GM18873 (cell line): ENCODE measurements around the gene DNPH1.

Source experiments
- ATAC-seq: cut with Tn5 transposase; IDR thresholded peaks from one replicate; pipeline ENCODE4 v1.9.1; 2021; ENCODE audit warnings: mild to moderate bottlenecking, moderate library complexity, moderate number of reproducible peaks; ENCODE audit not compliant: unreplicated experiment, low FRiP score

The DNPH1 gene

GRCh38 chr6:43247114-43247999 lies 18.1 kb upstream of the DNPH1 start:
- ATAC-seq = peak; percentile 72

GRCh38 chr6:43246301-43247113 lies 17.2 kb upstream of the DNPH1 start:
- ATAC-seq = peak; percentile 30

DNA sequence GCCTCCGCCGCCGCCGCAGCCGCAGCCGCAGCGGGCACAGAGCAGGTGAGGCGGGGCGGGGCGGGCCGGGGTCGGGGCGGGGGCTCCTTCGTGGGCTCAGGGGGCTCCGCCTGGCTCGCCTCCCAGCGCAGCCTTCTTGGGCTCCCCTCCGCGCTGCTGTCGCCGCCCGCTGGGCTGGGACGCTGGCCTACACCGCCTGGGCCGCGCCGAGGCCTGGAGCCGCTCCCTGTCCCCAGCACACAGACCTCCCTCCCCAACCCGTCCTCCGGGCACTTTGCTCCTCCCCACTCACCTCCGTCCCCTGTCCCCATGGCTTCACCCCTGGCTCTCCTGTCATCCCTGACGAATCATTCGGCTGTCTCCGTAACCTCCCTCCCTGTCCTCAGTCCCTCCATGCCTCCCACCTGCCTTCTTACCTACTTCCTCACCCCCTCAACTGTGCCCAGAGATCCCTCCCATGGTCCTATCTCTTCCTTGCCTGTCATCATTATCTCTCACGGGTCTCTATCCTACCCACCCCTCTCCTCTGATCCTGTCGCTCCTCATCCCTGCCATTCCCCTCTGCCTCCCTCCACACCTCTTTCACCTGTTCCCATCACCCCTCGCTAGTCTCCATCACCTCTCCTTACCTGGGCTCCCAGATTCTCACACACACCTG lies 14.5 kb upstream of the DNPH1 start:
- ATAC-seq = no peak

DNA sequence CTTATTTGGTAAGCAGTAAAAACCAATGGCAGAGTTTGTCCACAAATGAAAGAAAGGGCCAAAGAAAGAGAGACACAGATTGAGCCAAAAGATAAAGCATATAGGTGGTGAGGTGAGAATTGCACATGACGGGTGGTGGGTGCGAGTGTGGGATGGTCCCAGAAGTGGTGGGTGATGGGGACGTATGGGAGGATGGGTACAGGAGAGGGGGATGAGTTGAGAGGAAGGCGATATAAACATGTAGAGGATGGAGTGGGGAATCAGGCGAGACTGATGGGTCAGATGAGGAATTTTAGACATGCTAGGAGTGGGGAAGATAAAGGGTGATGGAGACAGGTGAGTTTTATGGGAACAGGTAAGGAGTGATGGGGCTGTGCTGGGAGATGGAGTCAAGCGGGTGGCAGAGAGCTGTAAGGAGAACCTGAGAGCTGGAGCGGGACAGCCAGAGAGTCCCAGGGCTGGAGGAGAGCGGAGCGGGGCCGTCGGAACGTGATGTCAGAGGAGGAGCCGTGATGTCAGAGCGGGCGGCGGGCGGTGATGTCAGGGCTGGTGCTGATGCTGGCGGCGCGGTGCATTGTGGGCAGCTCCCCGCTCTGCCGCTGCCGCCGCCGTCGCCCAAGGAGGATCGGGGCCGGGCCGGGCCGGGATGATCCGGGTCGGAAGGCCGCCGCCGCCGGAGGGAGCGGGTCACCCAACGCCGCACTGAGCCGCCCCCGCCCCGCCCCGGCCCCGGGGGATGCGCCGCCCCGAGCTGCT lies 13.8 kb upstream of the DNPH1 start, which contains the start of gene TTBK1:
Gene TTBK1, plus strand, starts transcription at position 574 of the 756 bp plus-strand sequence. CDS start 3,180 bp downstream, outside the sequence.
- no peak for ATAC-seq

DNA sequence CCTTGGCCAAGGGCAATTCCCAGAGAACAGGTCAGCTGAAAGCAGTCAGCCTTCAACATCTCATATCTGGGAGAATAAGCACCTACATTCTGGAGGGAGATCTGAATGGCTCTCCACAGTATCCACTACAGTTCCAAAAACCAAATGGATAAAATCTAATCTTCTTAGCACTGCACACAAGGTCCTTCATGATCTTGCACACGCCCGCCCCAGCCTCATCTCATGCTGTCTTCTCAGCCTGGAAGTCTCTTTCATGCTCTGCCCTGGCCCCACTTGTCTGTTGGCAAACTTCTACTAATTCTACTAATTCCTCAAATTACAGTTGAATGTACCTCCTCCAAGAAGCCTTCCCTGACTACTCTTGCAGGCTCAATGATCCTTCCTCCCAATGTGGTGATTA lies 12.2 kb upstream of the DNPH1 start:
- ATAC-seq = no peak

- ATAC-seq = no peak
Observed at GRCh38 chr6:43240950-43241349, 11.7 kb upstream of the DNPH1 start.

GRCh38 chr6:43239054-43239453 lies 9.8 kb upstream of the DNPH1 start:
- no peak for ATAC-seq

DNA sequence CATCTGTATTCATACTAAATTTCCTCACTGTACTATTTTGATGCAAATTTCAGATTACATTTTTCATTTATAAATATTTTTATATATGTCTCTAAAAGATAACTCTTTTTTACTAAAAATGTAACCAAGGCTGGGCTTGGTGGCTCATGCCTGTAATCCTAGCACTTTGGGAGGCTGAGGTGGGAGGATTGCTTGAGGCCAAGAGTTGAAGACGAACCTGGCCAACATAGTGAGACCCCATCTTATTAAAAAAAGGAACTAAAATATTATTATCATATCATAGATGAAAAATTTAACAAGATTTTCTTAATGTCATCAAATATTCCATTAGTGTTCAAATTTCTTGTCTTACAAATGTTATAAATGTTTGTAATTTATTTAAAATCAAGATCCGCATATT lies 6.6 kb upstream of the DNPH1 start:
- no peak for ATAC-seq

GRCh38 chr6:43231735-43232450 lies 2.6 kb upstream of the DNPH1 start:
- no peak for ATAC-seq

DNA sequence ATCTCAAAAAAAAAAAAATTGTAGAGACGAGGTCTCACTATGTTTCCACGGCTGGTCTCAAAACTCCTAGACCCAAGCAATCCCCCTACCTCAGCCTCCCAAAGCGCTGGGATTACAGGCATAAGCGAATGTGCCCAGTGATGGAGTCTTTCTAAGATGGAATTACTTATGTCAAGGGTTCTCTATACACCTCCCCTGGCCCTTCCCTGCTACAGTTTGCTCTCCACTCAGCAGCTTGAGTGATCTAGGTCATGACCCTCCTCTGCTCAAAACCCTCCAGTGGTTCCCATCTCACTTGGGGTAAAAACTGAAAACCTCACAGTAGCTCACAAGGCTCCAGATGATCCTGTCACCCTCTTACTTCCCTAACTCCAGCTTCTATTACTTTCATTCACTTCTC lies 1.8 kb upstream of the DNPH1 start:
- ATAC-seq = no peak

DNA sequence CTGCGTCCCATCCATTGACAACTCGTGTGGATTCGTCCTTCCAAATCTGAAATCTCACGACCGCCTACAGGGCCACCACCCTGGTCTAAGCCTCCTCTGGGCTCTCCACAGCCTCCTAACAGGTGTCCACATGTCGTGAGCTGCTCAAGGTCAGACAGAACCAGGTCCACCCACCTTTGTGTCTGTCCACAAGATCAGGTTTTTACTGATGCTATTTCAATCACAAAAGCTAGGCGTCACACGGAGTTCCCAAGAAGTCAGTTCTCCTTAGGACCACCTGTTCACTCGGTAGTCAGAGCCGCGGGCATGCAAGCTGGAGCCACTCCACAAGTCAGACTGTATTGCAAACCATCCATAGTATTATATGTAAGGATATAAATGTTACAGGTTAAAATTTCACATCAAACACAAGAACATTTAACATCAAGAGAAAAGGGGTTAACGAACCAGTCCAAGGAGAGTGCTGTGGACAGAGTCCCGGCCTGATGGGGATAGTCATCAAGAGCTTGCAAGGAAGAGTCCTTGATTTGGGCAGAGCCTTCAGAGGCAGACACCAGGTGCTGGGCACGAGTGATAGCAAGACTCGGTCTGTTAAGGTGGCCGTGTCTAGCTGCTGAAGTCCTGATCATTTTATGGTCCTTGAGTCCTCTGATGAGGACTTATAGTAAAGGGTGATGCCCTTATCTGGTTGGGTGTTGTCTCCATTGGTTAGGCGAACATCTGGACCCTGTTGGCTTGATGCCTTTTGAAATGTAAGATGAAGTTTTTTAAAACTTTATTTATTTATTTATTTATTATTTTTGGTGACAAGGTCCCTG lies 731 bp upstream of the DNPH1 start:
- no peak for ATAC-seq

DNA sequence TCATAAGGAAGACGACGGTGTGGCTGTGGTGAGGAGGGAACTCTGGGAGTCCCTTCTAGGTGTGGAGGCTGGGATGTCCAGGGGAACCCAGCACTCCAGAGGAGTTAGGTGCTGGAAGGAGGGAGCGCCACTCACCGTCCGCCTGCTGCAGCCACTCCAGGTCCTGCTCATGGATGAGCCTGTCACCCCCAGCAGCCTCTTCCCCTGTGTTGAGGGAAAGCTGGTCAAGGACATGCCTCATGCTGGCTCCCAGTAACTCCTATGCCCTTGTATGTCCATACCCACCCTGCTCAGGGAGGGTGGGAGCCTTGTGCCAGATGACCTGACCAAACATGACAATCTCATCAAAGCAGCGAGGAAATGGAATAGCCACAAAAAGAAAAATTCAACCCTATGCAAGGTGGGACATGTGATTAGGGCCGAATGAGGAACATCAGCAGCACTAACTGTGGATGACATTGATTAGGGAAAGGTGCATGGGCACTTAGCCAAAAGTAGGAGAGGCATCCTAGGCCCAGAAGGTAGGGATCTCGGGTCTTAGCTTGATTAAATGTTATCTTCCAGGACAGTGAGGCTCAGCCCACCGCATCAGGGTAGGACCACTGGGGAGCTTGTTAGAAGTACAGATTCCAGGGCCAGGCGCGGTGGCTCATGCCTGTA lies 3.0 kb downstream of the DNPH1 start:
- ATAC-seq = no peak

DNA sequence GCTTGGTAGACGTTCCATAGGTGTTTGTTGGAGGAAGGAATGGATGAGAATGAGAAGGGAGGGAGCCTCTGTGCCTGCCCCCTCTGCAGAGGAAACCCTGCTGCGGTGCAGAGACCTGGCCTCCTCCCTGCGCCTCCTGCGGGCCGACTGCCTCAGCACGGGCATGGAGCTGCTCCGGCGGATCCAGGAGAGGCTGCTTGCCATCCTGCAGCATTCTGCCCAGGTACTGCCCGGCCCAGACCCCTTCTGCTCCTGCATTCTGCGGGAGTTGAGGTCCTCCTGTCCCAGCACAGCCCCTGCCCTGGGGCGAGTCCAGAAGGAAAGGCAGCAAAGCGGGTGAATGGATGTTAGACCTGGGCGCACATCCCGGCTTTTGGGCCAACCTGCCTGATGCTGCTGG lies 6.1 kb downstream of the DNPH1 start:
- no peak for ATAC-seq

- ATAC-seq = no peak
Observed at GRCh38 chr6:43222418-43223059, 6.7 kb downstream of the DNPH1 start.

DNA sequence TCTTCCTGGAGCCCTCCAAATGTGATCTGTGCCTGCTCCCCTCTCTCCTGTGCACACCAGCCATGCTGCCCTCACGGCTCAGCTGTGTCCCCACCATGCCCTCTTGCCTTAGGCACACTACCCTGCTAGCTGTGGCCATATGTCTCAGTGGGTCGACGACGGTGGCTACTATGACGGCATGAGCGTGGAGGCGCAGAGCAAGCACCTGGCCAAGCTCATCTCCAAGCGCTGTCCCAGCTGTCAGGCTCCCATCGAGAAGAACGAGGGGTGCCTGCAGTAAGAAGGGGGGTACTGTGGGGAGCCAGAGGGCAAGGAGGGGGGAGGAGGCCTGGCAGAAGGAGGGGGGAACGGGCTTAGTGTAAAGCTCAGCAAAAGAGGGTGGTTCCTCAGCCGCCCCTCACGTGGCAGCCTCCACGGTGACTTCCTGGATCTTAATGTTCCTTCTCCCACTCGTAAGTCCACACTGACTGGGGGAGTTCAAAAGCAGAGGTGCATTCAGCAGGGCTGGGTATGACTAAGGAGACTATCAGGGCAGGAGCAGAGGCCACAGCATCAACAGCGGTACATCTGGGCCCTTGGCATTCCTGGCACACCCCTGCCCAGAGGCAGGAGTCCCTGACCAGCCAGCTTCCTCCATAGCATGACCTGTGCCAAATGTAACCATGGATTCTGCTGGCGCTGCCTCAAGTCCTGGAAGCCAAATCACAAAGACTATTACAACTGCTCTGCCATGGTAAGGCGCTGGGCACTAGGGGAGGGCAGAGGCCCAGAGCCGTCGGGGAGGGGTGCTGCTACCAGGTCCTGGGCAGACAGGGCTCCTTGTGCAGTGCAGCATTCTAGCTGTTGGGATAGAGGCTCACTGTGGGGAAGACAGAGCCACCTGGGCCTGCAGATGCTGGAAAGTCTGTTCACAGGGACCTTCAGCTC lies 8.0 kb downstream of the DNPH1 start:
- ATAC-seq = no peak

GRCh38 chr6:43220439-43220951 lies 8.8 kb downstream of the DNPH1 start:
- no peak for ATAC-seq

- ATAC-seq = no peak
Observed at GRCh38 chr6:43219814-43220213, 9.5 kb downstream of the DNPH1 start.
